Fibroblast of peridontal ligament (primary cell): ENCODE data around the gene B4GAT1.
"Not testable (repeated sequence)": the region's sequence is repeated elsewhere in the genome, so short reads cannot be mapped to it uniquely, and the experiment has no call there.

Source experiments
- DNase-seq: peaks from one replicate; pipeline ENCODE4 v3.0.0-alpha.2; 2010; ENCODE audit errors: extremely low read depth

Gene B4GAT1

DNA sequence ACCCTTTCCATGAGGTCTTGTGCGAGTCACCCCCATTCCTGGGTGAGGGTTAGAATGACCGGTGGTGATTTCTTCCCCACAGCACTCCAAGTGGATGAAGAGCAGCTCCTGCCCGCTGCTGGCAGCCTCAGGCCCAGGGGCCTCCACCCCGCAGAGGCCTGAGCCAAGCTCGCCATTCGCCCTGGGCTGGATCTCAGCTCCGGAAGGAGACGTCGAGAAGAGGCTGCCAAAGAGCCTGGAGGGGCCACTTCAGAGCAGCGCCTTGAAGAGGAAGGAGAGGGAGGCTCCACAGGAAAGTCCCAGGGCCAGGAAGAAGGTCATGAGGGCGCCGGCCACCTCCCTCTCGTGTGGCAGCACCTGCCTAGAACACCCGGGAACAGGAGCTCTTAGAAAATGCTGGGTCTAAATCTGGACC lies 15.8 kb upstream of the B4GAT1 start:
- no peak for DNase-seq

DNA sequence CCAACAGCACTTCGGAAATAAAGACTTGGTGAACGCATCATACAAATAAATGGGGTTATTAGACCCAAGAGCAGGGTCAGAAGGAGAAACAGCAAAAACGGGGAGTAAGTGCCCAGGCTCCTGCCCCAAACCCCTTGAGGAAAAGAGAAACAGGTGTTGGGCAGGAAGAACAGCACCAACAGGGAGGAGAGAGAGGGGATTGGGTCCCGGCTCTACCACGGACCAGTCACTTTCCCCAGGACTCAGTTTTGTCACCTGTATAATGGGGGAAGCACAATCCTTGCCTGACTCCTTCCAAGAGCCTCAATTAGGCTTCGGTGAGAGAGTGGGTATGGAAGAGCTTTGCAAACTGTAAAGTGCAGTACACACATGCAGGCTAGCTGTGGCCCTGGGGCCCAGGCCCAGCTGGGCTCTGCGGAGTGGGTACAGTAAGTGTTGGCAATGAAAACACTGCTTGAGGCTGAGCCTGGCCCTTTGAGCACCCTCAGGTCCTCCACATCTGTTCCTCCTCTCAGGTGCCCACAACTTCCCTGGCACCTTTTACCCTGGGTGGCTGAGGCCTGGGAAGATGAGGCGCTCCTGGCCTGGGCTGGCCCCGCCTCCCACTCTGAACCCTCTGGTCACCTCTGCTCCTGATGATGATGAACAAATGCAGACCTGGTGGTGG lies 15.2 kb upstream of the B4GAT1 start:
- no peak for DNase-seq

DNA sequence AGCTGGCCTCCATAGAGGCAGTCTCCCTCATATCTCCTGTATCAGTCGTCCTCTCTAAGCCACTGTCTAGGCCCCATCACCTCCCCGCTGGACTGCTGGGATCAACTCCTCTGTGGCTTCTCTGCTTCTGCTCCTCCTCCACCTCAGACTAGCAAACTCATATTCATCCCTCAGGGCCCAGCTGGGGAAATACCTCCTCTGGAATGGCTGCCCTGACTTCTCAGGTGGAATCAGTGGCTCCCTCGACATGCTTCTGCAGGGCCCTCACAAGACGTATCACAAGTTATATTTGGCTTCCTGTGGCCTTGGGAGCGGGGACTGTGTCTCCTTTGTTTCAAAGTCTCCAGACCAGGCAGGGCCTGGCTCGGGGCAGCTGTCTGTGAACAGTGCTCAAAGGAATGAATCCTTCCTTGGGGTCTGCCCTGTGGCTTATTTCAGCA lies 14.1 kb upstream of the B4GAT1 start:
- DNase-seq: no peak

DNA sequence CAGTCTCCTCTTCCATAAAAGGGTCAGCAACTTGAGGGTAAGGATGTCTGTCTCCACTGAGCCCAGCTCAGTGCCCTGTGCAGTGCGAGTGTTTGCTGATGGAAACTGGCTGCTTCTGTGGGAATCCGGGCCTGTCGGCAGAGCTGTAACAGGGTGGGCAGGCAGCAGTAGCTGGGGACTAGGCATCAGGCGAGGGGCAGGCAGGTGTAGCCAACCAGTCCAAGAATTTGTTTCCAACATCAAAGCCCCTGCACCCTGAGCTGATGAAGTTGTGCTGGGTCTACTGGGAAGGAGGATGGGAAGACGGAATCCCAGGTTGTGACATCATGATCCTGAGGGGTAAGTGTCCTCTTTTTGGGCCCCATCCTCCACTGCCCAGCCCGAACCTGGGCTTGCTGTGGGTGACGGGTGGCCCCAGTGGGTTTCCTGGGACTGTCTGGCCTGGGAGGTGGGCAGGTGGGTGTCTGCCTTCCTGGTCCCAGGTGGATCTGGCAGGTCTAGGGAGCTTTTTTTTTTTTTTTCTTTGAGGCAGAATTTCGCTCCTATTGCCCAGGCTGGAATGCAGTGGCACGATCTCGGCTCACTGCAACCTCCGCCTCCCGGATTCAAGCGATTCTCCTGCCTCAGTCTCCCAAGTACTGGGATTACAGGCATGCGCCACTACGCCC lies 13.1 kb upstream of the B4GAT1 start:
- no peak for DNase-seq

DNA sequence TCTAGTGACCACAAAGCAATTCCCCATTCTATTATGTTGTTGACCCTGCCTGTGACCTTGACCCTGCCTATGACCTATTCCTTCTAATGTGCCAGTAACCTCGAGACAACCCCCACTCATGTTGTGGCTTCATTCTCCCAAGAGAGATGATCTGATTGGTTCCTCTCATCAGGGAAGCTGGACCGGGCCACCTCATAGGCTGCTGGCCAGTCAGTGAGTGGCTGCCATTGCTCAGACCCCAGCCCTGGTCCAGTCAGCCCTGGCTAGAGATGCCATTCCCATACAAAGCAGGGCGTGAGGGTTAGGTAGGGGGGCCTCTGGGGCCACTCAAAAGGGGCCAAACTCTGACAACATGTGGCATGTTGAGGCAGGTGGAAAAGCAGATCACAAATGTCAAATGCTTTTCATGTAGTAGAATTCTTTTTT lies 12.2 kb upstream of the B4GAT1 start:
- DNase-seq: no peak

DNA sequence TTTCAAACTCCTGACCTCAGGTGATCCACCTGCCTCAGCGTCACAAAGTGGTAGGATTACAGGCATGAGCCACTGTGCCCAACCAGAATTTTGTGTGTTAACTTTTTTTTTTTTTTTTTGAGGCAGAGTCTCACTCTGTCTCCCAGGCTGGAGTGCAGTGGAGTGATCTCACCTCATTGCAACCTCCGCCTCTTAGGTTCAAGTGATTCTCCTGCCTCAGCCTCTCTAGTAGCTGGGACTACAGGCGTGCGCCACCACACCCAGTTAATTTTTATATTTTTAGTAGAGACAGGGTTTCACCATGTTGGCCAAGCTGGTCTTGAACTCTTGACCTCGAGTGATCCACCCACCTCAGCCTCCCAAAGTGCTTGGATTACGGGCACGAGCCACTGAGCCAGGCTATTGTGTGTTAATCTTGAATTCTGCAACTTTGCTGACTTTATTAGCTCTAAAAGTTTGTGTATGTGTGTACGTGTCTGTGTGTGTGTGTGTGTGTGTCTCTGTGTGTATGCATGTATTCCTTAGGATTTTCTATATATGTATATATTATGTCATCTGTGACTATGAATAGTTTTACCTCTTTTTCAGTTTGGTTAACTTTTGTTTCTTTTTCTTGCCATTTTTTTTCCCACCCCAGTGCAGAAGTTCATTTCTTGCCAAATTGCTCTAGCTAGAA lies 3.3 kb upstream of the B4GAT1 start:
- not testable (repeated sequence) for DNase-seq

DNA sequence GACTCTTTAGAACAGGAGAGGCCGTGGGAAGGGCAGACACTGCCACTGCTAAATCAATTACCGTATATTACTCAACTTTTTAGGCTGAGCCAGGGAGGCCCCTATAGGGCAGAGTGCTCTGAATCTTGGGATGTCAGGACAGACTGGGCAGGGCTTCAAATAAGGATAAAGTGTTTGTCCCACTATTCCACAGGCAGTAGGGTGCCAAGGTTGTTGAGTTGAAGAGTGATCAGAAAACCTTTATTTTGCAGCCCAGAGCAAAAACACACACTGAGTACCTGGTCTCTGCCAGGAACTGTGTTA lies 1.6 kb upstream of the B4GAT1 start:
- DNase-seq: no peak

DNA sequence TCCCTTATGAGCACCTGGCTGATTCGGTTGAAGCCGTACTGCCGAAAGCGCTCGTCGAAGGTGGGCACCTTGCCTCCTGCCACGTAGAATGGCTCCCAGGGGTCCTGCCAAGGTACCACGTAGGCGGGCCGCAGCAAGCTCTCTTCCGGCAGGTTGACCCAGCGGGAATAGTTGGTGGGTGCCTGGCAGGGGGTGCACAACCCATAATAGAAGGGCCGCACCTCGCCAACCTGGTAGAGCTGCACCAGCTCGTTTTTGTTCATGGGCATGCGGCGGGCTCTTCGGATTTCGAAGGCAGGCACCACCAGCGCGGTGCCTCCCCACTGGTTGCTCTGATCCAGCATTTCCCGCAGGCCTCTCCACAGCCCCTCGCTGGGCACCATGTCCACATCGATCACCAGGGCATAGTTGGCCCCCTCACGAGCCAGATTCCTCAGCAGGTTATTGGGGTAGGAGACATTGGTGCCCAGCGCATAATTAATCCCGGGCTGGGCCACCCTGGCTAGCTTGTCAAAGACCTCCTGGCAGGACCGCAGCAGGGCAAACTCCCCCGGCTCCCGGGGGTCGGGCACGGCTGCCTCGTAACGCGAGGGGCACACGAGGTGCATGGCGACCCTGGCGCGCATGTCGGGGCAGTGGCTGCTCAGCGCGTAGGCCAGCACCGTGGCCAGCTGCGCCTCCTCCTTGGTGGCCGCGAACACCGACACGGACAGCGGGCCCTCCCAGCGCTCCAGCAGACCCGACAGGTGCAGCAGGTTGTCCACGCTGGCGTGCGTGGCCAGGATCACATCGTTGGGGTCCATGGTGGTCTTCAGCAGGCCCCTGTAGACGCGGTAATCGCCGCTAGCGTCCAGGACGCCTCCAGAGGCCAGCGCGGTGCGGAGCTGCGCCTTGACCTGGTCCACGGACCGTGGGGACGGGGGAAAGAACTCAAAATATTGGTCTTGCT lies 679 bp downstream of the B4GAT1 start:
- no peak for DNase-seq

DNA sequence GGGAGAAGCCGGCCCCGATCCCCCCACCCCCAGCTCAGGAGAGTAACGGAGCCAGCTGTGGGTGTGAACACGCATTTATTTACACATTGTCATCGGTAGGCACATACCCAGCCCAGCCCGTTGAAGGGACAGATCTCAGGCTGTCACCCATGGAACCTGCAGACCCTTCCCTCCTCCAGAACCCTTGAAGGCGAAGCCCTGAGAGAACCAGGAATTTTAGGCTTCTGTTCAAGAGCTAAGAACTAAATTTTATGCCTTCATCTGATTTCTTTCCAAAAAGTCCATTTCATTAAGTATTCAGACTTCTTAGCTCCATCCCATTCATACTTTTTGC lies 2.1 kb downstream of the B4GAT1 start:
- no peak for DNase-seq

DNA sequence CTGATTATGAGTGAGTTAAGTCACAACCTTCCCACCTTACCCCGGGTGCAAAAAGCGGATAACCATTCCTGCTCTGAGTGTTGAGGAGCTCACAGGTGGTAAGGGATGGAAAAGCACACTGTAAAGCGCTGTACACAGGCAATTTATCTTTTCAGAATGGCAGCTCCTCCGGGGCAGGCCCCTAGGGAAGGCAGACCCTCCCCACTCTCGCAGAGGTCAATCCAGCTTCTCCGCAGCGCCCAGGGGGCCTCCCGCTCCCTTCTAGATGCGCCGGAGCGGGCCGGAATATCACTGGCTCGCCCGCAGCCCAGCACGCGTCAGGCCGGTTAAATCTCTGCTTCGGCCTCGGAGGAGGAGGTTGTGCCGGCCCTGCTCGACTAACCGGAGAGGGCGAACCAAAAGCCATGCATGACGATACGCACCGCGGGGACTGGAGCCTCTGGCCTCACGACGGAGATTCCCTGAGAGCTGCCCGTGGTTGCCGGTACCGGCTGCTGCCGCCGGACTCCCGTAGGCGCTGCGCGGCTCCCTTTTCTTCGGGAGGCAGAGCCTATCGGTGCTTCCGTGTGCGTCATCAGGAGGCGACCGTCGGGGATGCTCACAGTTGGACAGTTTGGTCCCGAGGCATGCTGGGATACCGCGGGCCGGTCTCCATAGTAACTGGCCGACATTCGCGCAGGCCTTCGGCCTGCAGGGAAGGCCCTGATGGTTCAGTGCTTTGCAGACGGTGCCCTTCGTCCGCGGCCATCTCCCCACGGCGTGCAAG lies 2.7 kb downstream of the B4GAT1 start, which contains the start of gene BRMS1:
BRMS1 (minus strand) TSS at position 555 of the 766 bp plus-strand sequence. CDS start 2,870 bp downstream, outside the sequence.
- peak; percentile 97 for DNase-seq

DNA sequence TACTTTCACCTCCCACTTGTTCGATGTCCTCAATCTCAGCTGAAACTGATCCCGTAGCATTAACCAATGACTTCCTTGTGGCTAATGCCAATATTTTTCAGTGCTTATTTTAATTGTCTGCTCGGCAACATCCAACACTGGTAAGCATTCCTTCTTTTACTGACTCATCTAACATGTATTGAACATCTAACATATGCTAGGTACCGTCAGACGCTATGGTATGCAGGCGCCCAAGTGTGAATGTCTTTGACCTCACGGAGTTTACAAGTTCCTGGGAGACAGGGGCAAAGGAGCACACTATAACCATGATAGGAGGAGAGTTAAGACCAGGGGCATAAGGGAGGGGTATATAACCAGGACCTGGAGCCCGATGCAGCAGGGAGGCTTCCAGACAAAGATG lies 4.3 kb downstream of the B4GAT1 start:
- DNase-seq: no peak

DNA sequence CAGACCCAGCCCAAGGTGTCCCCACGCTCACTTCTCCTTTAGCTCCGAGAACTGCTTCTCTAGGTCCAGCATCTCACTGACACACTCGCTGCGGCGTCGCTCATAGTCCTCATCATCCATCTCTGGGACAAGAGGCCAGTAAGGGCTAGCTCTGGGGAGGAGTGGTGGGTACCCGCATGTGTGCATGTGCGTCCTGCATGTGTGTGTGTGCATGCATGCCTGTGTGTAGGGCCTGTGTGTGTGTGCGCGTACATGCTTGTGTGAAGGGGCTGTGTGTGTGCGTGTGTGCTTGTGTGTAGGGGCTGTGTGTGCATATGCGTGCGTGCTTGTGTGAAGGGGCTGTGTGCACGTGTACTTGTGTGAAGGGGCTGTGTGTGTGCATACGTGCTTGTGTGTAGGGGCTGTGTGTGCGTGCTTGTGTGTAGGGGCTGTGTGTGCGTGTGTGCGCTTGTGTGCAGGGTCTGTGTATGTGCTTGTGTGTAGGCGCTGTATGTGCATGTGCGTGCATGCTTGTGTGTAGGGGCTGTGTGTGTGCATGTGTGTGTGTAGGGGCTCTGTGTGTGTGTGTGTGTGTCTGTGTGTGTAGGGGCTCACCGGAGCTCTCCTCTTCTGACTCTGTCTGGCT lies 5.8 kb downstream of the B4GAT1 start:
- DNase-seq: no peak

DNA sequence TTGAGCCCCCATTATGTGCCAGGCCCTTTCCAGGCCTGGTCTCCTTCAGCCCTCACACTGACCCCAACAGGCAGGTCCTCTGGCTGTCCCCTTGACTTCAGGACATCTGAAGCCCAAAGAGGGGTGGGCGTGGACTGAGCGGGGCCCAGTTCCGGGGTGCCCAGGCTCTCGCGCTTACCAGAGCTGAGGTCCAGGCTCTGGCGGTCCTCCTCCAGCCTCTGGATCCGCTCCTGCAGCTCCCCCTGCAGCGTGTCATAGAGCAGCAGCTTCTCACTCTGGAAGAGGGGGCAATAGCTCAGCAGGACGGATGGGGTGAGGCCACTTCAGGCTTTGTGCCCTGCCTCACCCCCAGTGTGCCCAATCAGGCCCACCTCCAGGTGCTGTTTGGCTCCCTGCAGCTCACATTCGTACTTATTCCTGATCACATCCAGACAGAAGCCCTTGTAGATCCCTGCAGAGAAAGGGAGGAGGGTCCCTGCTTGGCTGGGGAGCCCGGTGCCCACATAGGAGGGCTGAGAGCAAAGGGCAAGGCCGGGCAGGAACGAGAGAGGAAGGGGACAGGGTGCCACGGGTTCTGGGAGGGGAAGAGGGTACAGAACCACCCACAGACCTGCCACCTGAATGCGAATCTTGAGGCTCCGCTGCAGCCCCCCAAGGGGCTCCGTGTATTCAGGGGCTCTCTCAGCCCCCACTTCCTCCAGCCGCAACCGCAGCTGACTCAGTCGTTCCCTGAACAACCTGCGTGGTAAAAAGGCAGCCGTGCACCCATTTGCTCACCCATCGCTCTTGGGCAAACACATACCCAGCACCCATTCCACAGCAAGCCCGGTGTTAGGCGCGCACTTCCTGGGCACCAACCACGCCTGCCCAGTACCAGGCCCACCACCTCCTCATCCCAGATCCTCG lies 6.6 kb downstream of the B4GAT1 start:
- DNase-seq: no peak

DNA sequence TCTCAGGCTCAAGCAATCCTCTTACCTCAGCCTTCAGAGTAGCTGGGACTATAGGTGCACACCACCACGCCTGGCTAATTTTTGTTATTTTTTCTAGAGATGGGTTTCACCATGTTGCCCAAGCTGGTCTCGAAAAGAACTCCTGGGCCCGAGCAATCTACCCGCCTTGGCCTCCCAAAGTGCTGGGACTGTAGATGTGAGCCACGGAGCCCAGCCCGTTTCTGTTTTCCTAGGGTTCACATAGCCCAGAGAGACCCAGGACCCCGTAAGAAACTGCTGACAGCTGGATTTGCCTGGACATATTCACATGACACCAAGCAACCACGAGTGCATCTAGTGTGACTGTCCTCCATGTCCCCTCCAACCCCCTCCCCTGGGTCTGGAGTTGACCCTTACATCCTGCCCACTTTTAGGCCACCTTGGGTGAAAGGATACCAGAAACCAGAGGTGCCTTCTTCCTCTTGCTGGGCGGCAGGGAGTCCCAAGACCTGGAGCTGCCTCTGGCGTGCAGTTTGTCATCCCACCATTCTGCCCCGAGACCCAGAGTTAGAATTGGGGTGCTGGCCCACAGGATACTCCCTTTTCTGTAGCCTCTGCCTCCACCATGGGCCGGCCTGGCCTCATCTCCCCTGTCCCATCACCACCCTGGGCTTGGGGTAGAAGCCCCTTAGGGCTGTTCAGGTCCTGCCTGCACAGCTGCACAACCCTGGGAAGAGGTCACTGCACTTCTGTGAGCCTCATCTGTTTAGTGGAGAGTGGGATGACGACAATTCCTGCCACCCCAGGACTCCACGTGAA lies 7.5 kb downstream of the B4GAT1 start:
- no peak for DNase-seq

DNA sequence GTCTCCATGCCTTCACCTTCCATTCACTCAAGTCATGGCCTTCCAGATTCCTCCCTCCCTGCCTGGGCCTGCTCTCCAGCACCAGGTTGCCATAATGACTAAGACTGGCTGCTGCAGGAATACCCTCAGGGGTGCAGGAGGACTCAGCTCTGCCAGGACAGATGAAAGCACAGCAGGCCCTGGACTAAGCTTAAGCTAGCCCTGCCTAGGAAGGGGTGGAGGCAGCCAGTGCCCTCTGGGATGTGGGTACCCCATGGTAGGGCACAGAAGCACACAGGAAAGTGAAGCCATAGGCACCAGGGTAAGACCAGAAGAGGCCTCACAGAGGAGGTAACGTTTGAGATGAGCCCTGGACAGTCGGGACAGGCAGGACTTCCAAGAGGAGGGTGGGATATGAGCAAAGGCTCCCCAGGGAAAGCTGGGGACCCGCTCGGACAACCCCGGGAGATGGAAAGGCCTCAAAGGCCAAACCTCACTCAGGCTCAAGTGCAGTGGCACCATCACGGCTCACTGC lies 8.2 kb downstream of the B4GAT1 start:
- no peak for DNase-seq

DNA sequence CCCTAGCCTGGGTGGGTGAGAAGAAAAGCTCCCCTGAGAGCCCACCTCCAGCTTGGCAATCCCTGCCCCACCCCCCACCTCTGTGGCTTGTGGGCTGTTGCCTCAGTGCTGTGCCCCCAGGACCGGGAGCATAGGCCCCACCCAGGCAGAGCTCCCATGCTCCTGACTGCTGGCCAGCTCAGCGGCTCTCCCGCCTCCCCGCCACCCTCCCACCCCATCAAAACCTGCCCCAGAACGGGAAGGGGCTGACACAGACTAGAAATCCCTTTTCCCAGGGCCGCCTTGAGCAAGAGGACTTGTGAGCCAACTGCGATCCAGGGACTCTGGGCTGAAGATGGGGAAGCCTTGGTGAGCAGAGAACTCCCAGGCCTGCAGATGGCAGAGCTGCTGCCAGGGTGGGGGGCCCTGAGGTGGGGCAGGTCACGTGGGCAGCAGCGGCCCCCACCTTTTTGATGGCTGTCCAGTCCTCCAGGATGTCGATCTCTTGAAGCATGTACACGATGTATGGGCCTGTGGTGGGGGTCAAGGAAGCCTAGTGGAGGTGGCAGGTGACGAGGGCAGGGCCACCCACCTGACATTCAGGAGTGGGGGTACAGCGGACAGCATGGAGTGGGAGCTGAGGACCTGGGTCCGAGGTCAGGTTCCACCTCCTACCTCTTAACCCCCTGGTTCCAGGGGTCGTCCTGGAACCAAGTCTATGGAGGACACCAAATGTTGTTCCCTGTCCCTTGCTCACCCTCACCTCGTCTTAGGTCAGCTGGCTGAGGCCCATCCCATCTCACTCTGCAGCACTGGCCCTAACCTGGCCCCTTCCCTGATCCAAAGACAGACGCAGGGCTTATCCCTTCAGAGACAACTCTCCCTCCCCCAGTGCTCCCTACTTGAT lies 8.9 kb downstream of the B4GAT1 start:
- DNase-seq: no peak

DNA sequence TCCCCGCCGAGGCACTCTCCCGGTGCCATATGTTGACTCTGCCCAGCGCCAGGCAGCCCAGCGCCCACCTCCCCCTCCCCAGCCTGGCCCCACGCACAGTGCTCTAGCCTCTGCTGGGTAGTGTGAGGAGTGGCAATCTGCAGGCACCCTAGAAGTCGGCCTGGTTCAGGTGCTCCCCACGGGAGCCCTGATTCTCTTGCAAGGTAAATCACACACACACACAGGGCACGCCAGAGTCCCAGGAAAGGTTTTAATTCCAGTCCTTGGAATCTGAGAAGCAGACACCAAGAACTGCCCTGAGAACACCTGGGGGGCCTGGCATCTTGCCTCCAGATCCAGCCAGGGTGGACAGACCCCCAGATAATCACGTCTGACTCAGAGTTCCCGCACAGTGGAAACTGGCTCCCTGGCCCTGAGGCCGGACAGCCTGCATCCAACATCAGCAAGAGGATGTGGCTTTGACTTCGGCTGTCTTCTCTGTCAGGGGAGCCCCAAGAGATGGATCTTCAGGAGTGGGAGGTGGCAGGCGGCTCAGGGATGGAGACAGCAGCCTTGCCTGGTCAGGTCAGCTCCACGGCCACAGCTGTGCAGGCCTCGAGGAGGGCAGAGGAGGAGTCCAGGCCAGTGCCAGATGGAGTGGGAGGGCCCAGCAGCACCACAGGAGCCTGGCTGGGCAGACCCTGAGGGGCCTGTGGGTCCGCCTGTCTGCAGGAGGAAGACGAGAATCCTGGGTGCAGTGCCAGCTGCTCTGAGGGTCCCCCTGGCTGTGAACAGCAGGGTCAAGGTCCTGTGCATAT lies 10.1 kb downstream of the B4GAT1 start:
- no peak for DNase-seq
